ENCODE data around the gene PRKAG1.

Gene PRKAG1

GRCh38 chr12:48954061-48954460 is 64.5 kb downstream of the PRKAG1 start:
- Histone ChIP-seq H3K9me3 (ENCODE audit: insufficient read depth, low read length) (no peaks in the 10 kb centered on the region), H3K27me3 (ENCODE audit: low read depth, low read length) (no peaks in the 10 kb centered on the region), H3K4me1 (ENCODE audit: low read length) (peaks cover 20% of the 10 kb centered on the region), H3K79me2 (ENCODE audit: low read length) (peaks cover 50% of the 10 kb centered on the region), H4K20me1 (ENCODE audit: insufficient read depth, low read length) (peaks cover 14% of the 10 kb centered on the region), H2AFZ (ENCODE audit: low read depth, low read length) (no peak overlapping the region), H3K27ac (ENCODE audit: low read length) (no peak overlapping the region), H3K4me2 (ENCODE audit: low read length) (no peak overlapping the region), H3K36me3 (replicated peaks; ENCODE audit: low read depth, low read length) (peaks cover 6% of the 10 kb centered on the region), H3K9ac (ENCODE audit: low read length) (no peak overlapping the region), H3K4me3 (ENCODE audit: low read length) (no peak overlapping the region)
- TF ChIP-seq EZH2phosphoT487 (IDR thresholded peaks at IDR 0.05; ENCODE audit: low read depth) (no peak), CTCF (IDR thresholded peaks at IDR 0.05; ENCODE audit: low read depth, low read length) (no peak)

- no peak overlapping the region for H3K9ac ChIP-seq (ENCODE audit: low read length)
- H3K79me2 ChIP-seq (ENCODE audit: low read length): peaks cover 53% of the 10 kb centered on the region
- no peaks in the 10 kb centered on the region for H3K27me3 ChIP-seq (ENCODE audit: low read depth, low read length)
- H4K20me1 ChIP-seq (ENCODE audit: insufficient read depth, low read length): peaks cover 14% of the 10 kb centered on the region
- H3K9me3 ChIP-seq (ENCODE audit: insufficient read depth, low read length): no peaks in the 10 kb centered on the region
- peaks cover 15% of the 10 kb centered on the region for H3K4me1 ChIP-seq (ENCODE audit: low read length)
- no peak overlapping the region for H3K4me2 ChIP-seq (ENCODE audit: low read length)
- H3K36me3 ChIP-seq (replicated peaks; ENCODE audit: low read depth, low read length): peaks cover 8% of the 10 kb centered on the region
- no peak for TF ChIP-seq EZH2phosphoT487 (IDR thresholded peaks at IDR 0.05; ENCODE audit: low read depth)
- no peak for TF ChIP-seq CTCF (IDR thresholded peaks at IDR 0.05; ENCODE audit: low read depth, low read length)
- H3K4me3 ChIP-seq (ENCODE audit: low read length): no peak overlapping the region
- H2AFZ ChIP-seq (ENCODE audit: low read depth, low read length): no peak overlapping the region
- no peak overlapping the region for H3K27ac ChIP-seq (ENCODE audit: low read length)
Measured at GRCh38 chr12:48952691-48953090, 65.9 kb downstream of the PRKAG1 start.

Measured in OCI-LY3 (cell line).